Mononuclear cell (primary cell): ENCODE measurements around the gene PRKAR1B. TPM values are rescaled to one million over a fixed set of nuclear protein-coding genes. Genes with fewer than 3 reads are reported as not detected.

Source experiments
- H3K27me3 ChIP-seq: 2 replicates; pipeline ENCODE4 v1.6.0; 2011; ENCODE audit warnings: low read length, control low read depth; ENCODE audit not compliant: insufficient read depth
- H3K4me1 ChIP-seq: 2 replicates; pipeline ENCODE4 v1.5.1; 2011; ENCODE audit warnings: mild to moderate bottlenecking, low read length, control low read depth; ENCODE audit not compliant: insufficient read depth
- H3K4me3 ChIP-seq: 2 replicates; pipeline ENCODE4 v1.5.1; 2011; ENCODE audit warnings: mild to moderate bottlenecking, low read length, moderate library complexity
- H3K9me3 ChIP-seq: 2 replicates; pipeline ENCODE4 v1.5.1; 2011; ENCODE audit warnings: low read depth, mild to moderate bottlenecking, control low read depth, low read length
- total RNA-seq: library from RNA; depleted of rRNA; stranded (reverse); fragments of >200 nt; gene quantifications from one replicate; pipeline ENCODE4 v1.2.3, GENCODE V29; 2012

The PRKAR1B gene
- total RNA-seq, 1 donor = 9.4 TPM

- no peaks in the 10 kb centered on the region for H3K9me3 ChIP-seq
- H3K4me1 ChIP-seq = no peaks in the 10 kb centered on the region
- no peaks in the 10 kb centered on the region for H3K27me3 ChIP-seq
- H3K4me3 ChIP-seq = no peak overlapping the region
Measured at GRCh38 chr7:548401-548800, 178.7 kb downstream of the PRKAR1B start.

- H3K9me3 ChIP-seq = no peaks in the 10 kb centered on the region
- no peaks in the 10 kb centered on the region for H3K4me1 ChIP-seq
- H3K27me3 ChIP-seq = no peaks in the 10 kb centered on the region
- H3K4me3 ChIP-seq = no peak overlapping the region
Measured at GRCh38 chr7:545470-545869, 181.6 kb downstream of the PRKAR1B start.

- H3K4me3 ChIP-seq = no peak overlapping the region
- H3K27me3 ChIP-seq = no peaks in the 10 kb centered on the region
- H3K4me1 ChIP-seq = no peaks in the 10 kb centered on the region
- no peaks in the 10 kb centered on the region for H3K9me3 ChIP-seq
Measured at GRCh38 chr7:544338-545221, 182.5 kb downstream of the PRKAR1B start.

- H3K27me3 ChIP-seq = no peaks in the 10 kb centered on the region
- H3K4me1 ChIP-seq = no peaks in the 10 kb centered on the region
- H3K4me3 ChIP-seq = no peak overlapping the region
- H3K9me3 ChIP-seq = no peaks in the 10 kb centered on the region
Measured at GRCh38 chr7:543501-544337, 183.4 kb downstream of the PRKAR1B start.

GRCh38 chr7:542713-543500 lies 184.2 kb downstream of the PRKAR1B start:
- Histone ChIP-seq H3K4me1 (no peaks in the 10 kb centered on the region), H3K27me3 (no peaks in the 10 kb centered on the region), H3K4me3 (no peak overlapping the region), H3K9me3 (no peaks in the 10 kb centered on the region)

- Histone ChIP-seq H3K4me3 (no peak overlapping the region), H3K27me3 (no peaks in the 10 kb centered on the region), H3K9me3 (no peaks in the 10 kb centered on the region), H3K4me1 (no peaks in the 10 kb centered on the region)
Measured at GRCh38 chr7:542131-542712, 184.9 kb downstream of the PRKAR1B start.

GRCh38 chr7:541661-542060 lies 185.4 kb downstream of the PRKAR1B start:
- Histone ChIP-seq H3K27me3 (no peaks in the 10 kb centered on the region), H3K4me3 (no peak overlapping the region), H3K9me3 (no peaks in the 10 kb centered on the region), H3K4me1 (no peaks in the 10 kb centered on the region)

- Histone ChIP-seq H3K27me3 (no peaks in the 10 kb centered on the region), H3K9me3 (no peaks in the 10 kb centered on the region), H3K4me1 (no peaks in the 10 kb centered on the region), H3K4me3 (no peak overlapping the region)
Measured at GRCh38 chr7:540997-541396, 186.1 kb downstream of the PRKAR1B start.

- no peak overlapping the region for H3K4me3 ChIP-seq
- no peaks in the 10 kb centered on the region for H3K9me3 ChIP-seq
- H3K27me3 ChIP-seq = no peaks in the 10 kb centered on the region
- H3K4me1 ChIP-seq = no peaks in the 10 kb centered on the region
Measured at GRCh38 chr7:540579-540978, 186.5 kb downstream of the PRKAR1B start.

- Histone ChIP-seq H3K4me1 (no peaks in the 10 kb centered on the region), H3K27me3 (no peaks in the 10 kb centered on the region), H3K9me3 (no peaks in the 10 kb centered on the region), H3K4me3 (no peak overlapping the region)
Measured at GRCh38 chr7:539731-540411, 187.2 kb downstream of the PRKAR1B start.

- Histone ChIP-seq H3K9me3 (no peaks in the 10 kb centered on the region), H3K27me3 (no peaks in the 10 kb centered on the region), H3K4me1 (no peaks in the 10 kb centered on the region), H3K4me3 (no peak overlapping the region)
Measured at GRCh38 chr7:538764-539685, 188.1 kb downstream of the PRKAR1B start.

GRCh38 chr7:537911-538634 lies 189.0 kb downstream of the PRKAR1B start:
- Histone ChIP-seq H3K4me3 (no peak overlapping the region), H3K27me3 (no peaks in the 10 kb centered on the region), H3K4me1 (no peaks in the 10 kb centered on the region), H3K9me3 (no peaks in the 10 kb centered on the region)

GRCh38 chr7:536231-536630 lies 190.8 kb downstream of the PRKAR1B start:
- no peaks in the 10 kb centered on the region for H3K27me3 ChIP-seq
- no peak overlapping the region for H3K4me3 ChIP-seq
- H3K4me1 ChIP-seq = no peaks in the 10 kb centered on the region
- no peaks in the 10 kb centered on the region for H3K9me3 ChIP-seq
